Tibial nerve (tissue), 4 donors: ENCODE results near the gene PTPRT. TPM values are rescaled to one million over a fixed set of nuclear protein-coding genes. Genes with fewer than 3 reads are reported as not detected.

Source experiments
- DNase-seq, 2 donors: peaks; one replicate each; pipeline ENCODE4 v3.0.0-alpha.2; 2019; ENCODE audit warnings: low spot score in 2 of 2
- H3K27ac ChIP-seq, 4 donors: fragments of 200-600 bp; sonication (generic) in 3 of 4; one replicate each; pipeline ENCODE4 v1.5.1; 2017 to 2019; ENCODE audit warnings: mild to moderate bottlenecking in 1 of 4
- H3K27me3 ChIP-seq, 2 donors: fragments of 200-600 bp; sonication (generic) in 1 of 2; one replicate each; pipeline versions ENCODE4 v1.5.1 to v1.6.0; 2017 to 2019
- H3K36me3 ChIP-seq, 3 donors: fragments of 200-600 bp; sonication (generic); one replicate each; pipeline ENCODE4 v1.5.1; 2018 to 2019
- H3K4me1 ChIP-seq, 4 donors: fragments of 200-600 bp; sonication (generic) in 3 of 4; one replicate each; pipeline ENCODE4 v1.5.1; 2017 to 2019
- H3K4me3 ChIP-seq, 4 donors: fragments of 200-600 bp; sonication (generic) in 3 of 4; one replicate each; pipeline ENCODE4 v1.5.1; 2017 to 2019; ENCODE audit warnings: mild to moderate bottlenecking in 1 of 4, moderate library complexity in 1 of 4
- H3K9me3 ChIP-seq, 4 donors: fragments of 200-600 bp; sonication (generic) in 3 of 4; one replicate each; pipeline ENCODE4 v1.5.1; 2017 to 2019
- EP300 ChIP-seq, 2 donors: sonication (generic); formaldehyde crosslinking; IDR thresholded peaks; one replicate each; pipeline ENCODE4 v1.6.1; 2017; ENCODE audit warnings: antibody characterized with exemption in 2 of 2, mild to moderate bottlenecking in 1 of 2
- POLR2A ChIP-seq, 2 donors: fragments of 450-650 bp; IDR thresholded peaks; one replicate each; pipeline ENCODE4 v1.6.1; 2017; ENCODE audit warnings: antibody characterized with exemption in 2 of 2, mild to moderate bottlenecking in 2 of 2, moderate library complexity in 2 of 2
- WGBS, 2 donors: methylation state at CpG; one replicate each; pipeline ENCODE4 v1.1.5; 2018; 5-methylcytosine and 5-hydroxymethylcytosine counted together
- total RNA-seq, 4 donors: library from RNA; depleted of rRNA; stranded (reverse); fragments of >200 nt; gene quantifications; one replicate each; pipeline ENCODE4 v1.1.0, GENCODE V29; 2016
- TF ChIP-seq, protein P1 (sequence below), 5 experiments: fragments of 200-600 bp in 3 of 5; fragments of 450-650 bp in 2 of 5; sonication (generic) in 3 of 5; IDR thresholded peaks; one replicate each; pipeline ENCODE4 v1.5.1; 2016 to 2019; ENCODE audit warnings: antibody characterized with exemption in 5 of 5, mild to moderate bottlenecking in 3 of 5, moderate library complexity in 2 of 5

The PTPRT gene
- total RNA-seq, 4 donors from 2014 or later, result under 0.01 TPM; not detected in 3

DNA sequence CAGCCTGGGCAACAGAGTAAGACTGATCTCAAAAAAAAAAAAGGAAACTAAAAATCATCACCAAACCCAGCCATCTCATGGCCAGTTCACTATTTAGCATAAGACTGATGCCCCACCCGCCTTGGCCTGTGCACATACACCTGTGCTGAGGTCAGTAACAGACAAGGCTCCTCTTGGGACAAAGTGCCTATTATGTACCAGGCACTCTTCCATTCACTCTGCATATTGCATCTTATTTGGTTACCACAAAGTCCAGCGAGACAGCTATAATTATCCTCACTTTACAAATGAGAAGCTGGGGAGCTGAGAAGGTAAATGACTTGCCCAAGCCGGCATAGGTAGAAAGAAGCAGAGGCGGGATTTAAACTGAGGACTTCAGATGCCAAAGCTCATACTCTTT, 3.8 kb downstream of the PTPRT start:
- no peaks in the 10 kb centered on the region for H3K9me3 ChIP-seq
- H3K27ac ChIP-seq, result no peak overlapping the region
- DNase-seq, result no peak
- peaks cover 0 to 23% (median 0%) of the 10 kb centered on the region in 4 donors for H3K4me1 ChIP-seq
- no peaks in the 10 kb centered on the region for H3K36me3 ChIP-seq
- no peak overlapping the region for H3K4me3 ChIP-seq
- WGBS, 2 donors, result 75 to 80% methylated on average over 4 of the region's 4 CpGs
- TF ChIP-seq EP300 (IDR thresholded peaks at IDR 0.05) (no peak), POLR2A (IDR thresholded peaks at IDR 0.05) (no peak)
- TF ChIP-seq, protein P1, sequence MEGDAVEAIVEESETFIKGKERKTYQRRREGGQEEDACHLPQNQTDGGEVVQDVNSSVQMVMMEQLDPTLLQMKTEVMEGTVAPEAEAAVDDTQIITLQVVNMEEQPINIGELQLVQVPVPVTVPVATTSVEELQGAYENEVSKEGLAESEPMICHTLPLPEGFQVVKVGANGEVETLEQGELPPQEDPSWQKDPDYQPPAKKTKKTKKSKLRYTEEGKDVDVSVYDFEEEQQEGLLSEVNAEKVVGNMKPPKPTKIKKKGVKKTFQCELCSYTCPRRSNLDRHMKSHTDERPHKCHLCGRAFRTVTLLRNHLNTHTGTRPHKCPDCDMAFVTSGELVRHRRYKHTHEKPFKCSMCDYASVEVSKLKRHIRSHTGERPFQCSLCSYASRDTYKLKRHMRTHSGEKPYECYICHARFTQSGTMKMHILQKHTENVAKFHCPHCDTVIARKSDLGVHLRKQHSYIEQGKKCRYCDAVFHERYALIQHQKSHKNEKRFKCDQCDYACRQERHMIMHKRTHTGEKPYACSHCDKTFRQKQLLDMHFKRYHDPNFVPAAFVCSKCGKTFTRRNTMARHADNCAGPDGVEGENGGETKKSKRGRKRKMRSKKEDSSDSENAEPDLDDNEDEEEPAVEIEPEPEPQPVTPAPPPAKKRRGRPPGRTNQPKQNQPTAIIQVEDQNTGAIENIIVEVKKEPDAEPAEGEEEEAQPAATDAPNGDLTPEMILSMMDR (IDR thresholded peaks at IDR 0.05), result no peak
- peaks cover 0 to 39% of the 10 kb centered on the region in 2 donors for H3K27me3 ChIP-seq

DNA sequence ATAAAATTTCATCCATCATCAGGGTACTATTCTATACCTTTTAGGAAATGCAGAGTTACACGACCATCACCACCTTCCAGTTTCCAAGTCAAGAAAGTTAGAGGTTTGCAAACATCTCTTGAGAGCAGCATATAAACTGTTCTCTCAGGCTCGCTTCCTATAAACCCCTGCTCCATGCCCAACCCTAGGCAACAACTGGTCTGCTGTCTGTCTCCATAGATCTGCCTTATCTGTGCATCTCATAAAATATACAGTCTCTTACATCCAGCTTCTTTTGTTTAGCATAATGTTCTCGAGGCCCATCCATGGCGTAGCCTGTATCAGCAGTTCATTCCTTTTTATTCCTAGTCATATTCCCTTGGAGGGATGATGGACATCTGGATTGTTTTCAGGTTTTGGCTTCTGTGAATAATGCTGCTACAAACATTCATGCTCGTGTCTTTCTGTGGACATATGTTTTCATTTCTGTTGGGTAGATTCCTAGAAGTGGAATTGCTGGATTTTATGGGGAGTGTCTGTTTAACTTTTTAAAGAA, 6.1 kb downstream of the PTPRT start:
- TF ChIP-seq POLR2A (IDR thresholded peaks at IDR 0.05), result no peak
- no peak for TF ChIP-seq EP300 (IDR thresholded peaks at IDR 0.05)
- TF ChIP-seq, protein P1 (IDR thresholded peaks at IDR 0.05), result no peak
- WGBS, 2 donors, result 26 to 30% methylated on average over 5 of the region's 5 CpGs
- H3K4me3 ChIP-seq, result no peak overlapping the region
- no peak overlapping the region for H3K27ac ChIP-seq
- DNase-seq, result no peak
- H3K4me1 ChIP-seq, result peaks cover 0 to 9% (median 0%) of the 10 kb centered on the region in 4 donors
- H3K36me3 ChIP-seq, result no peaks in the 10 kb centered on the region
- no peaks in the 10 kb centered on the region for H3K9me3 ChIP-seq
- peaks cover 0 to 21% of the 10 kb centered on the region in 2 donors for H3K27me3 ChIP-seq

DNA sequence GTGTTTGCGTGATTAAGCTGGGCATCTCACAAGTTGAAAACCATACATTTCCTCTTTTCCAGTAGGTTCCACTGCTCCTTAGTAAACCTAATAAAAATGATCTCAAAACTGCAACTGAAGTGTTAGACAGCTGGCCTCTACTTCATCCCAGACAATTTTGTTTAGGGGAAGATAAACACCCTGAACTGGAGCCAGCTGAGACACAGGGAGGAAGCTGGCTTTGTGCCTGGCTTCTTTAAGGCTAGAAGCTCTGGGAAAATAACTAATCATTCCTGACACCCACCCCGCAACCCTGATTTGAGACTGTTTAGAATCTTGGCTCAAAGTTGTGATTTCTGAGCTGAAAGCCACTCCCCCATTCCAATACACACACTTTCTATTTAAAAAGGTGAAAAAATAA, 11.6 kb downstream of the PTPRT start:
- no peaks in the 10 kb centered on the region for H3K36me3 ChIP-seq
- H3K4me1 ChIP-seq, result no peaks in the 10 kb centered on the region
- 27 to 39% methylated on average over 2 of the region's 2 CpGs for WGBS, 2 donors
- no peaks in the 10 kb centered on the region for H3K27me3 ChIP-seq
- no peak overlapping the region for H3K4me3 ChIP-seq
- no peak overlapping the region for H3K27ac ChIP-seq
- no peak for DNase-seq
- TF ChIP-seq POLR2A (IDR thresholded peaks at IDR 0.05), result no peak
- no peak for TF ChIP-seq EP300 (IDR thresholded peaks at IDR 0.05)
- TF ChIP-seq, protein P1 (IDR thresholded peaks at IDR 0.05), result no peak
- H3K9me3 ChIP-seq, result no peaks in the 10 kb centered on the region

DNA sequence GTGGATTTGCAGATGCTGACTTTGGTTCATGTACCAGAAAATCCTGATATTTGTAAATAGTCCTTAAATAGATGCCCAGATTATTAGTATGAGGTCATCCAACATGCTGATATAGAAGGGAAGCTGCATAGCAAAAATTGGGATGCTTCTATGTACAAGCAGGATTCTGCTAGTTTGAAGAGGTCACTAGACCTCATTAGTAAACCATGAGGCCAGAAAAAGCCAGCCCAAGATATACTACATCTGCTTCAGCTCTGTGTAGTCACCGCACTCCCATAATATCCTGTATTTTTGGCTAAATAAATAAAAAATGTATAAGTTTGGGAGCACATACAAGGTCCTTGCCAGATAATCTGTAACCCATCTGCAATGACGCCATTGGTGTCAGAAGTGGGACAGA, 13.0 kb downstream of the PTPRT start:
- no peak for TF ChIP-seq EP300 (IDR thresholded peaks at IDR 0.05)
- no peak for TF ChIP-seq POLR2A (IDR thresholded peaks at IDR 0.05)
- TF ChIP-seq, protein P1 (IDR thresholded peaks at IDR 0.05), result no peak
- Histone ChIP-seq H3K36me3 (no peaks in the 10 kb centered on the region), H3K4me1 (no peaks in the 10 kb centered on the region), H3K27ac (no peak overlapping the region), H3K27me3 (no peaks in the 10 kb centered on the region), H3K4me3 (no peak overlapping the region), H3K9me3 (no peaks in the 10 kb centered on the region)
- no peak for DNase-seq
- 80 to 95% methylated on average over 2 of the region's 2 CpGs for WGBS, 2 donors

DNA sequence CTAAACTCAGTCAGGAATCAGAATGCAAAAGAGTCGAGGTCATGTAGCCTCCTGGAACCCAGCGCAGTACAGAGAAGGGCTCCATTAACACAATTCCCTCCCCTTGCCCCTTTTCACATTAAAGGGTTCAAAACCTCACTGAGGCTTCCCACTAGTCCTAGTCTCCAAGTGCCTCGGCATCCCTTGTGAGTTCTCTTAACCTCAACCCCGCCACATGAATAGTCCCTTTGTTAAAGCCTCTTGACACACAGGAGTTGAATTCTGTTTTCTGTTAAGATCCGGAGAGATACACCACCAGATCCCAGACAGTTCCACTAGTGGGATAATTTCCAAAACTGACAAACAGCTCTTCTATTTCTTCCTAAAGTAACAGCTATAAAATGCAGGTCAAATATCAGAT, 17.8 kb downstream of the PTPRT start:
- DNase-seq, result no peak
- Histone ChIP-seq H3K36me3 (no peaks in the 10 kb centered on the region), H3K9me3 (no peaks in the 10 kb centered on the region), H3K4me3 (no peak overlapping the region), H3K27me3 (no peaks in the 10 kb centered on the region), H3K27ac (no peak overlapping the region), H3K4me1 (no peaks in the 10 kb centered on the region)
- WGBS, 2 donors, result 23 to 30% methylated on average over 5 of the region's 5 CpGs
- TF ChIP-seq, protein P1 (IDR thresholded peaks at IDR 0.05), result no peak
- TF ChIP-seq EP300 (IDR thresholded peaks at IDR 0.05) (no peak), POLR2A (IDR thresholded peaks at IDR 0.05) (no peak)
